Globus pallidus (tissue), 1 donor: ENCODE results near the gene ZFP62.
"Not testable (repeated sequence)": the region's sequence is repeated elsewhere in the genome, so short reads cannot be mapped to it uniquely, and the experiment has no call there.

ENCODE experiments used
- DNase-seq: peaks from one replicate; pipeline ENCODE4 v3.0.0-alpha.2; 2015; ENCODE audit warnings: low spot score

Gene ZFP62

DNA sequence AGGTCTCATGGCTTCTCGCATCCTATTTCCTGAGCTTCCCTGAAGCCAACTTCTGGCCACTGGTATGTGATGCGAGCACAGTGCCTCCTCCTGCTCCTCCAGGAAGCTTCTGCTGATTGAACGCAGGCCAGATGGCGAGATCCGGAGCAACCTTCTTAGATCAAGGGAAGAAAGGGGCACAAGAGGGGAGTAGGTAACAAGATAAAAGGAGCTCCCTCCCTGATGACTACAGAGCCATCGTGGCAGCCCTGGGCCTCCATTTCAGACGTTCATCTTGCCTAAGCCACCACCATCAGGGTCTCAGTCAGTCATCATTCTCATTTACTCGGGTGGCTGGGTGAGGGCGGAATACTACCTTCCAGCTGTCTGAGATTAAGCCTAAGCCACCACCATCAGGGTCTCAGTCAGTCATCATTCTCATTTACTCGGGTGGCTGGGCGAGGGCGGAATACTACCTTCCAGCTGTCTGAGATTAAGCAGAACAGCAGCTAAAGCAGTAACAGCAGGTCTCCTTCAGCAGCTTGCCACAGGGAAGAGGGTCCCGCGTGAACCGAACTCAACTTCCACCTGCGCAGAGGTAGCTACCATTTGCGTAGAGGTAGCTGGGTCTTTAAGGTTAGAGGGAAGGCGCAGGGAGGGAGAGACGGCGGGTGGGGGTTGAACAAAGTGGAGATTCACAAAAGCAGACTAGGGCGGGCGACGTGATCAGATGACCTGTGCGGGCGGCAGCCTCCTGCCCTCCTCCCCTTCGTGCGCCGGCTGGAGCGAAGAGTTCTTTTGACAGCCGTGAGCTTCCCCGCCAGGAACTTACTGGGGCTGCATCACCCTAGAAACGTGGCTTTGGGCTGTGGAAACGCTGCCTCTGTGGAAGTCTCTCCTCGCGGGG lies 30.6 kb downstream of the ZFP62 start:
- peak; percentile 65 for DNase-seq

DNA sequence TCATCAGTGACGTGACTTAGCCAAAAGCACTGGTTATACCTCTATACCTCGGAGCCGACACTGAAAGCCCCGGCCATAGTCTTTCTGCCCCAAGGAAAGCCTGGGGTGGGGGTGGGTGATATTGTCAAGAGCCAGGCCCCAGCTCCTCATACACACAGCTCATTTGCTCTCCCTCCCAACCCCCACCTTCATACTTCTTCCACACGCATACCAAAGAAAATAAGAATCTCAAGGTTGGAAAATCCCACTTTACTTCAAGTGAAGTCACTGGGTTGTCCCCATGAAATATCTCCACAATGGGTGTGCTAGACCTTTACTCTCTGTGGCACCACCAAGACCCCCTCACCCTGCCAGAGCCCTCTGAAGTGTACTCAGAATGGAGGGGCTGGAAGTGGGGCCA lies 31.4 kb downstream of the ZFP62 start:
- DNase-seq, result no peak

DNA sequence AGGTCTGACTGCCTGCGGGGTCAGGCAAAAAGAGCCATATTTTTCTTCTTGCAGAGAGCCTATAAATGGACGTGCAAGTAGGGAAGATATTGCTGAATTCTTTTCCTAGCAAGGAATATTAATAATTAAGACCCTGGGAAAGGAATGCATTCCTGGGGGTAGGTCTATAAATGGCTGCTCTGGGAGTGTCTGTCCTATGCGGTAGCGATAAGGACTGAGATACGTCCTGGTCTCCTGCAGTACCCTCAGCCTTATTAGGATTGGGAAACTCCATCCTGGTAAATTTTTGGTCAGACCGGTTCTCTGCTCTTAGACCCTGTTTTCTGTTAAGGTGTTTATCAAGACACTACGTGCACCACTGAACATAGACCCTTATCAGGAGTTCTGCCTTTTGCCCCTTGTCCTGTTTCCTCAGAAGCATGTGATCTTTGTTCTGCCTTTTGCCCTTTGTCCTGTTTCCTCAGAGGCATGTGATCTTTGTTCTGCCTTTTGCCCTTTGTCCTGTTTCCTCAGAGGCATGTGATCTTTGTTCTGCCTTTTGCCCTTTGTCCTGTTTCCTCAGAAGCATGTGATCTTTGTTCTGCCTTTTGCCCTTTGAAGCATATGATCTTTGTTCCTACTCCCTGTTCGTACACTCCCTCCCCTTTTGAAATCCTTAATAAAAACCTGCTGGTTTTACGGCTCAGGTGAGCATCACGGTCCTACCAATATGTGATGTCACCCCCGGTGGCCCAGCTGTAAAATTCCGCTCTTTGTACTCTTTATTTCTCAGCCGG lies 32.1 kb downstream of the ZFP62 start:
- not testable (repeated sequence) for DNase-seq

DNA sequence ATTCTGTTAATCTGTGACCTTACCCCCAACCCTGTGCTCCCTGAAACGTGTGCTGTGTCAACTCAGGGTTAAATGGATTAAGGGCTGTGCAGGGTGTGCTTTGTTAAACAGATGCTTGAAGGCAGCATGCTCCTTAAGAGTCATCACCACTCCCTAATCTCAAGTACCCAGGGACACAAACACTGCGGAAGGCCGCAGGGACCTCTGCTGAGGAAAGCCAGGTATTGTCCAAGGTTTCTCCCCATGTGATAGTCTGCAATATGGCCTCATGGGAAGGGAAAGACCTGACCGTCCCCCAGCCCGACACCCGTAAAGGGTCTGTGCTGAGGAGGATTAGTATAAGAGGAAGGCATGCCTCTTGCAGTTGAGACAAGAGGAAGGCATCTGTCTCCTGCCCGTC lies 33.7 kb downstream of the ZFP62 start:
- not testable (repeated sequence) for DNase-seq

DNA sequence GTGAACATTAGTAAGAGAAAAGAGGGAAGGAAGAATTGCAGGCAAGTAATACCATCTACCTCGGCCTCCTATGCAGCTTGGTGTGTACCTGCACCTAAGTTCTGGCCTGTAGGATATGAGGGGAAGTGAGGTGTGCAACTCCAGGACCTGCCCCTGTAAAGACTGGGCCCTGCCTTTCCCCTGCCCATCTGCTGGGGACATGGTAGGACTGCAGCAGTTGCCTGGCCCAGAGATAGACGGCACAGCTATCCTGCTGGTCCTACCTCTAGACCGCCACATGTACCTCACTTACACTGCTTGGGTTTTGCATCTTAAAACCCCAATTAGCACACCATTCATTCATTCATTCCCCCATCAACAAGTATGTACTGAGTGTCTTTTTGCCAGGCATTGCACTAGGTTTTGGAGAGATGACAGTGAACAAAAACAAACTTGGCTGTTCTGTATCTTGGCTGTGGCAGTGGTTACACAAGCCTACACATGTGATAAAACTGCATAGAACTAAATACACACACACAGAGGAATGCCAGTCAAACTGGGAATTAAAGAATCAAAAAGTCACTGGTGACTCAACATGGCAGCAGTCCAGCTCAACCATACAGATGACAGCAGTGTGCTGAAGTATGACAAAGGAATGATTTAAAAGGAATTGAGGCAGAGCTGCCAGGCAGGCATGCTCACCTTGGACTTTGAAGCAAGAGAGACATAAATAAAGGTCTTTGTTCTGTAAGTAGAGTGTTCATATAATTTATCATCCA lies 35.1 kb downstream of the ZFP62 start:
- DNase-seq, result no peak

DNA sequence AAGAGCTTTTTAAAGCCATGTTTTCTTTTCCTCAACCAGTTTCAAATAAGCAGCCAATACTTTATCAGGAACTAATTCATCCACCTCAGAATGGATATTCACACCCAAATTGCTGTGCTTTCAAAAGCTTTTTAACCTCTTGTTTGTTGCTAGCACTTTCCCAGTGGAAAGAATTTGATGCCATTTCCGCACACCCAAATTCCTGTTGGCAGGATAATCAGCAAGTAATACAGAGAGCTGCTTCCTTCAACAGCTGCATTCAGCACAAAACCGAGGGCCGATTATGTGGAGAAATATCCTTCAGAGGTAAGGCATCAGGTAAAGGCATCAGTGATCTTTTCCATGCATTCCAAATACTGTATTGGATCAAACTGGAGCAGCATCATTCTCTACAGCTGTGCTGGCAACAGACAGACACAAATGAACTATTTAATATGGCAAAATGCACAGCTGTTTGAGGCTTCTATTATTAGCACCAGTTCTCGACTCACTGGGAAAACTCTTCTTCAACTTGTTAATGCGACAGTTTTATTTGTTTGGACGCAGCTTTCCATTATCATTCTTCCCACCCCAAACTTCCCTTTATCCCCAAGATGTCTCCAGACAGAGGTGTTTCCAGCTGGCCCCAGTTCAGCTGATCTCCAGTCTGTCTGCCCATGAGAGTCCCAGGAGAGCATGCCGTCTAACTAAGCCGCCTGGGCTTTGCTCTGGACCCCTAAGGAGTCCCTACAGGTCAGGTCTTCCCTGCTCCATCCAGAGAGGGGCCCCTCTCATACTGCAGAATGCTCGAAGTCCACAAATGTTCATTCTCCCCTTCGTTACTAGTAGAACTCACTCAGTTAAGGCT lies 36.2 kb downstream of the ZFP62 start:
- DNase-seq, result no peak

DNA sequence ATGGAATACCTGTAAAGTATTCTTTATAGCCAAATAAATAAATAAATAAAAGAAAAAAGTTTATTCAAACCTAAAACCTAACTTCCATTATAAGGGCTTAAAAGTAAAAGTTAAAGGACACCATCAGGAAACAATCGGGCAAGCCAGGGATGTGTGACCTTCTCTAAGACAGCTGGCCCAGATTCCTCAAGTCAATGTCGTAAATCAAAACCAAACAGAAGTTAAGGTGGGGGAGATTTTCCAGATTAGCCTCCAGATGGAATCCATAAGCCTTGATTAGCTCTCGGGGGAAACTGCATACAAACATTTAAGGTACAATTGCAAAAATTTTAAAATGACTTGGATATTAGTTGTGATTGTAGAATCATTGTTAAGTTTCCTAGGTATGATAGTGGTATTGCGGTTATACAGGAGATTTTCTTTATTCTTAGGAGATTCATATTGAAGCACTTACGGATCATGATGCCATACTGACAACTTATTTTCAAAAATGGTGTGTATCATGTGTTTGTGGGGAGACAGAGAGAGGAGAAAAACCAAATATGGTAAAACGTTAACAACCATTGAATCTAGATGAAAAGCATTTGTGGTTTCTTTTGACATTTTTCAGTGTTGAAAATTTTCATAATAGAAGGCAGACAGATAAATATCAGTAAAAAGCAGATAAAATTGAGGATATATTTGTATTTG lies 37.0 kb downstream of the ZFP62 start:
- DNase-seq, result no peak

DNA sequence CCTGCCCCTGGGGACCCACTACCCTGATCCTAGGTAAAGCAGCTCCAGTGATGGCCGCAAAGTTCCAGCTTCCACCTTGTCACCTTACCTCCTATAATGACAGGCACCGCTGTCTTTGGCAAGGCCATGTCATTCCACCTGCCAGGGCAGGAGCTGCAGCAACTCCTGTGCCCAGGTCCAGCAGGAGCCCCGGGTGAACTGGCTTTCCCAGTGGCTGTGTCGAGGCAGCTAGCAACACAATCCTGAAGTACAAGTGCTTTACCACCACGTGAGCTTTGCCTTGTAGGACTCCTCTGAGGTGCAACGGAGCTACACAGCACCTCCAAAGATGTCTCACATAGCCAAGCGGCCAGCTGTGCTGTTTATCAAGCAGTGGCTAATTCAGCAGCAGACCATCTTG lies 37.7 kb downstream of the ZFP62 start:
- no peak for DNase-seq

DNA sequence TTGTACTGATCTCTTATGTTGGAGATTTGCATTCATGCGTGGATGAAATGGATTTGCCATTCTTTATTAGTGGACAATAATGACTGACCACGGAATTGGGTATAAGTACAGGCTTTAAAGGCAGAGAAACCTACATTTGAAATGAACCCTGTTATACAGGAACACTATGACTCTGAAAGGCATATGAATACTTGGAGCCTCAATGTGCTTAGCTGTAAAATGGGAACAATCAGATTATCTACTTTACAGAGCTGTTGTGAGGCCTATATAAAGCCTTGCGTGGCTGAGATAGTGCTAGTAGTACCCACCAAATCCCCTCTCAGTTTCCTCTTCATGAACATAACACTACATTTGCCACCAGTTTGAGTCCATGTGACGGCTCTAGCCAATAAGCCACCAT lies 39.5 kb downstream of the ZFP62 start:
- no peak for DNase-seq

DNA sequence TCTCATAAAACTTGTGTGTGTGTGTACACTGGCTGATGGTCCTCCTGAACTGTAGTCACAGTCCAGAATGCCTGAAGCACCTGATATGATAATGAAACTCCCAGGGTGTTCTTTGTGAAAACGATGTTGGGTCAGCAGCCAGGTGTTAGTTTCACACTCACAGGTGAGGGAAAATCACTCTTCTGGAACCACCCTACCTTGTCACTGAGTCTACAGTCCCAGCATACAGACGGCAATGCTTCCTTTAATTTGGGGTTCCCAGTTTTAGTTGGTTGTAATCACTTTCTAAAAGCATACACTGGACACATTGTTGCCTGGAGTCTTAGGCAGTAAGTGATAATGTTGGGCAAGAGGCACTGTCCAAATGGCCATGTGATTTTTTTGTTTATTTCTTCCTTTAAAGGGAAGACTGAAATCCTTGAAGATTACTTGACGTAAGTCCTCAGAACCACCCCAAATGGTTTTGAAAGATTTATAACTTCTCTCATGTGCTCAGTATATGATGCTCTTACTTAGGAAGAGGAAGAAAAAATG lies 40.2 kb downstream of the ZFP62 start:
- no peak for DNase-seq

DNA sequence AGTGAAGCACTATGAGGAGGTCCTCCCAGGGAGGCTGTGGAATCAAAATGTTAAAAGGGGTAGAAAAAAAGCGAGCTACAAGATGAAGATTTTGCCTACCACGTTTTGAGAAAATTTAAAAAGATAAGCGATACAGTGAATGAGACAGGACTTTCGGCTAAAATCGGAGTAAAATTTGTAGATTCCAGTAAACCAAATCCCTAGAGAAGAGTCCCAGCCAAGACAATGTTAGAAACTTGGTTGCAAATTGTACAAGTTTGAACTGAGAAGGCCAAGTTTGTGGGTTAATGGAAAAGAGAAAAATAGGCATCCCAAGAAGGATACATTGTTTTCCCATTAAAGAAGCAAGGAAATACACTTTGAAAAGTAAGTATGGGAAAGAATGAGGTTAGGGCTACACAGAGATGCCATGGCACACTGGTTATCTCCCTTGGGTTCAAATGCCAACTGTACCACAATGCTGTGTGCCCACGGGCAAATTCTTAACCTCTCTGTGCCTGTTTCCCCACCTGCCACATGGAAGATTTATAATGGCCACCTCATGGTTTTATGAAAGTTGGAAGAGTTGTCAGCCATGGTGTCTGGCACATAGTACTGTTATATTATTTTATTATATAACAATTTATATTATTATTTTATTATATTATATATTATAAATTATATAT lies 42.3 kb downstream of the ZFP62 start:
- DNase-seq, result no peak

DNA sequence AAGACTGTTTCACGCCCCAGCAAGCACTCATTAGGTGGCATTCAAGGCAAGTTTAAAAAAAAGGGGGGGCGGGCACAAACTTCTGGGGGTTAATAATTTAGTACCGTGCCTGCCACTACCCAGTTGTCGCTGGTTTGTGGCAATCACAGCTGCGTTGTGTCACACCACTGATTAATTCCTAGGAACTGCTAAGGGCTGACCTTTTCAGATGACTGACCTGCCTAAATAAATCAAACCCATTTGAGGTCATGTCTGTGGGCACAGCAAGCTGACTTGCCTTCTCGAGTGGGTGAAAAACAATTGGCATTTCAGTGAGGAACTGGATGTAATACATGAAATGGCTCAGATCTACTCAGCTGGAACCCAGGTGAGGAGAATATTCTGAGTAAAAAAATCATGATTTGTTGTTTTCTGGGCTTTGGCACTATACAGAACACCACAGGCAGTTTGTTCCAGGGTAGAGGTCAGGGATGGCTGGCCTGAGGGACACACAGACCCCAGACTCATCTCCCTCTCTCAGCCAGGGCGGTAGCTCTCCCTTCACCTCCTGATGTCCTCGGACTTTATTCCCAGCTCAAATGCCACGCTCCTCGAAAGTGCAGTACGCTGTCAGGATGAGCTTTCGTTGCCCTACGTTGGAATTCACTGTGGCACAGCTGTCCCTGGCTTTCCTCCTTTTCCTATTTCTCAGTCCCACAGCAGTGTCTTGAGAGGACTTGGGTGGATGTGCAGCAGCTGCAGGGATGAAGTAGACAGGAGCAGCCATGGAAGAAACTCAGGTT lies 43.0 kb downstream of the ZFP62 start:
- no peak for DNase-seq

DNA sequence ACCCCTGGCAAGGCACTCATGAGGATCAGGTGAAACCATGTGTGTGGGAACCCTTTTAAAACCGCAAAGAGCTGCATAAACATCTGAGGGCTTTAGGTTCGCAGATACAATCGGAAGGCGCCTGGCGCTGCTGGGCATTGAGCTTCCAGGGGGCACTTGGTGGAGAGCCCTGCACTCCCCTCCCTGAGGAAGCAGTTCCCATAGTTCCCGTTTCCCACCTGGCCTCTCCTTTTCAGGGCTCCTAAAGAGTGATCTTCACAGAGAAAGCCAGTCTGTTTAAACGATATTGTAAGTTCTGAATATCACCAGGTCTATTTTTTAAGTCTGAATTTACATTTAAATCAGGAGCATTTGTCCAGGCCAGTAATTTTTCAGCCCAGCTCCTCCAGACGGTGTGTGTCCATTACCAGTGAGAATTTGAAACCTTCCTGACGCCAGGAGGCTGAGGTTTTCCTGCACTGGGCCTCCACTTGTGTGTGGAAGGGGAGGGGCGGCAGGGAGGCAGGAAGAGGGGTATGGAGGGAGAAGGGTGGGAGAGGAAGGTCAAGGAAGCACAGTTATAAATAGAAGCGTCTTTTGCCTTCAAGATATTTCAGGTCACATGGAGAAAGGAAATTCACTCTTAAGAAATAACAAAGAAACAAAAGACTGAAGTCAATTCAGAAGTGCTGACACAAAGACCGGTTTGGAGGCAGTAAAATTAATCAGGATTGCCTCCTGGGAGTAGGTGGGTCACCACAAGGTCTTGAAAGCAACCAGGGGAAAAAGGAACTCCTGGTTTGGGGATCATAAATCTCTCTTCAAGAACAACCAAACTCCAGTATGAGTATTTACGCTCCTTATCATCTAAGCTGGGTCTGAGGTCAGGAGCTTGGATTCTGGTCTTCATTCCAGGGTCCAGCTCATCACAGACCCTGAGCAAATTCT lies 44.2 kb downstream of the ZFP62 start:
- DNase-seq, result no peak

DNA sequence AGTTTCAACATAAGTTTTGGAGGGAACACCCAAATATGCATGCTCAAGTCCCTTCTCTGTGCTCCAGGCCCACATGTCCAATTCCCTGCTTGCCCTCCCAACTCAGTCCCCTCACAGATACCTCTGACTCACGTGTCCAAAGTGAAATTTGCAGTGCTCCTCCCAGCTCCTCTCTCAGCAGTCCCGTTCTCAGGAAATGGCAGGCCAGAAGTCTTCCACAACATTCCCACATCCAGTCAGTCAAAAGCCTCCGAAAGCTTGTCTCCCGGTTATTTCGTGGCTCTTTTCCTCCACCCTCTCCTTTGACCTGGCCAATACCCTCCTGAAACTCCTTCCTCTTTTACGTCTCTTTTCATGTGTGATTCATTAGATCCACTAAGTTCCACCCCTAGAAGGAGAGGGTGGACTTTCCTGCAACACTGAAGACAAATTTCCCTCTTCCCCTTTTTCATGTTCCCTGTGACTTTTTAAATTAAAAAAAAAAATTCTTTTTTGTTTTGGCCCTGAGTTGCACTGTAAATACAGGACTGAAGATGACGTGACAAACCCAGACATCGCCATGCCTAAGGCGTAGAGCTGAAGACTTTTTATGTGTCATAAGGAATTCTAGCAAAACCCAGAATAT lies 45.7 kb downstream of the ZFP62 start:
- DNase-seq, result no peak

DNA sequence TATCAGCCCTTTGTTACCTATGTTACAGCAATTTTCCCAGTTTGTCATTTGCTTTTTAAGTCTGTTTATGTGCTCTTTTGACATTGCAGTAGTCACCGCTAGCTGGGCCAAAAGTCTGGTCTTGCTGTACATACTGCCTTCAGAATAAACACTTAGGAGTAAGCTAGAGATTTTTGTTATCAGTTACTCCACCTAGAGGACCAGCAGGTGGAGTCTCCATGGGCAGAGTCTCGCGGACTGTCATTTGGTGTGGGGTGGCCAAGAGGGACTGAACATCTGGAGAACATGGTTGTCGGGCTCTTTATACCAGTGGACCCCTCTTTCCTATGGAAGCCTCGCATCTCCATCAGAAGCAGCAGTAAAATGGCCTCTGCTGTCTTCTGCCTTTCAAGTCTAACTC lies 47.7 kb downstream of the ZFP62 start:
- no peak for DNase-seq

DNA sequence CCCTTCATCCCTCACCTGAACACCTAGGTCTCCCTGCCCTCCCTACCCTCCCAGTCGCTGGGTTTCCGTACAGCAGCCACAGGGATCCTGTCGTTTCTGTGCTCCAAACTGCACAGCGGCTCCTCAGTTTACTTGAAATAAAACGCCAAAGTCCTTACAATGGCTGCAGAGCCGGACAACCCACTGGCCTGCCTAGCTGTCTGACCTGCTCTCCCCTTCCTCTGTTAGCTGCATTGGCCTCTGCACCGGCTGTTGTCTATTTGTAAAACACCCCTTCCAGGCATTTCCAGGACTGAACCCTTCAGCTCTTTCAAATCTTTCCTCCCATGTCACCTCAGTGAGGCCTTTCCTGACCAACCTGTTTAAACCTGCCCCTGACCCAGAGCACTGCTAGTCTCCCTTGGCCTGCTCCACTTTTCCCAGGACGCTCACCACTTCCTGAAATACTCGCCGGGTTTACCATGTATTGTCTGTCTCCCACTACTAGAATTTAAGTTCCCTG lies 49.4 kb downstream of the ZFP62 start:
- no peak for DNase-seq

DNA sequence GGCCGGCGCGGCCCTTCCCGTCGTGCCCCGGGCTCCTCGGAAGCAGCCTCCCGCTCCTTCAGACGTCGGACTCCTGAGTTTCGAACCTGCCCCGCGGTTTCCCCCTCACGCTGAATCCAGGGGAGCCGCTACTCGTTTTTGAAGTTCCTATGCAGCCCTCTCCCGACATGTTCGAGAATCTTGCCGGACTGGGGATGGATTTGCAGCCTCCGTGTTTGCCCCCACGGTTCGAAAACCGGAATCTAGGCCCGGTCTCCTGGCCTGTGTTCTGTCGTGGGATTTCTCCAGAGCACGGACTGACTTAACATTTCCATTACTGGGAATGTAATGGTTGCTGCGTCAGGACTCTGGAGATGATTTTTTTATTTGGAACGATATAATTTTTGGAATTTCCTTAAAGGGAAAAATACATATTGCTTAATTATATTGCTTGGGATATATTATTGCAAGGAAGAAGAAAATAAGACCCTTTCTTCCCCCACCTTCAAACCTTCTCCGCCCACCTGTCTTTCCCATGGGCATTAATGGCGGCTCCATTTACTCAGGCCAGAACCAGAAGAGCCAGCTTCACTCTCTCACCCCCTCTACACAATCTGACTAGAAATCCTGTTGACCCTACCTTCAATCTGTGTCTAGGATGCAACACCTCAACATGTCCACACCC lies 50.0 kb downstream of the ZFP62 start:
- DNase-seq, result no peak
